ENCODE results near the gene CNTROB. TPM values are rescaled to one million over a fixed set of nuclear protein-coding genes. Genes with fewer than 3 reads are reported as not detected.

Gene CNTROB
- total RNA-seq, 1 experiment from 2014 or later: 27.5 TPM

DNA sequence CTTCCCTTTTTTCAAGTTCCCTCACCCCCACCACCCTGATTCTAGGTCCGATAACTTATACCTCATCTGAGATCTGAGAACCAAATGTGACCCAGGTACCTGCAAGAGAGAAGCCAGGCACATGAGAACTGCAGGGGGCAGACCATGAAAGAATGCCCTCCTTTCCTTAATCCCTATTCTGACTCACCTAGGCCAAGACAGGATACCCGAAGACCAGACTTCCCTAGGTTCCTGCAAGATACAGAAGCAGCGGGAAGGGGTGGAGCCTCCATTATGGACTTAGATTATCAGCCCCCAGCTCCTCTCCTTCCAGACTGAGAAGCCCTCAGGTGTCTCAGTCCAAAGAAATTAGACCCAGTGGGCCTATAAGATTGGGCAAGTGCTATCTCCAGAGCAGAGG is 4.4 kb upstream of the CNTROB start:
- no peak overlapping the region for H3K9ac ChIP-seq (ENCODE audit: low read length)
- H3K79me2 ChIP-seq (ENCODE audit: low read length): peaks cover 17% of the 10 kb centered on the region
- ChIA-PET POLR2A (ENCODE audit: unreplicated experiment) (no interaction called here), CTCF (no interaction called here)
- no peak overlapping the region for H3K4me3 ChIP-seq (ENCODE audit: low read length)
- H3K9me2 ChIP-seq (replicated peaks; ENCODE audit: low read length): no peaks in the 10 kb centered on the region
- no peak overlapping the region for H3K27ac ChIP-seq (ENCODE audit: low read length)
- no peaks in the 10 kb centered on the region for H3K27me3 ChIP-seq (ENCODE audit: low read length)
- H3F3A ChIP-seq (ENCODE audit: low read length, unreplicated experiment): no peaks in the 10 kb centered on the region
- H2AFZ ChIP-seq (ENCODE audit: low read length): no peak overlapping the region
- DNase-seq (no peak), ATAC-seq (no peak)
- BruUV-seq (replicated peaks): no TSS peak
- intact Hi-C loops (cut with micrococcal nuclease): no loop called here
- H3K9me3 ChIP-seq (ENCODE audit: low read length): no peaks in the 10 kb centered on the region
- TF ChIP-seq EZH2phosphoT487 (IDR thresholded peaks at IDR 0.05; ENCODE audit: borderline replicate concordance, low read length) (no peak), EZH2 (IDR thresholded peaks at IDR 0.05; ENCODE audit: low read length, unreplicated experiment) (no peak)
- TF ChIP-seq, protein P1, sequence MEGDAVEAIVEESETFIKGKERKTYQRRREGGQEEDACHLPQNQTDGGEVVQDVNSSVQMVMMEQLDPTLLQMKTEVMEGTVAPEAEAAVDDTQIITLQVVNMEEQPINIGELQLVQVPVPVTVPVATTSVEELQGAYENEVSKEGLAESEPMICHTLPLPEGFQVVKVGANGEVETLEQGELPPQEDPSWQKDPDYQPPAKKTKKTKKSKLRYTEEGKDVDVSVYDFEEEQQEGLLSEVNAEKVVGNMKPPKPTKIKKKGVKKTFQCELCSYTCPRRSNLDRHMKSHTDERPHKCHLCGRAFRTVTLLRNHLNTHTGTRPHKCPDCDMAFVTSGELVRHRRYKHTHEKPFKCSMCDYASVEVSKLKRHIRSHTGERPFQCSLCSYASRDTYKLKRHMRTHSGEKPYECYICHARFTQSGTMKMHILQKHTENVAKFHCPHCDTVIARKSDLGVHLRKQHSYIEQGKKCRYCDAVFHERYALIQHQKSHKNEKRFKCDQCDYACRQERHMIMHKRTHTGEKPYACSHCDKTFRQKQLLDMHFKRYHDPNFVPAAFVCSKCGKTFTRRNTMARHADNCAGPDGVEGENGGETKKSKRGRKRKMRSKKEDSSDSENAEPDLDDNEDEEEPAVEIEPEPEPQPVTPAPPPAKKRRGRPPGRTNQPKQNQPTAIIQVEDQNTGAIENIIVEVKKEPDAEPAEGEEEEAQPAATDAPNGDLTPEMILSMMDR (conservative IDR thresholded peaks at IDR 0.05; ENCODE audit: low read depth, low read length): no peak
- H3K36me3 ChIP-seq (ENCODE audit: low read depth, low read length): no peaks in the 10 kb centered on the region
- 0 out of 2 replicates have a peak, but pooled peaks cover 5% of the 10 kb centered on the region for H3K4me1 ChIP-seq (ENCODE audit: insufficient read depth, low read length)
- no peak overlapping the region for H3K4me2 ChIP-seq (ENCODE audit: low read length)
- no peaks in the 10 kb centered on the region for H4K20me1 ChIP-seq (ENCODE audit: low read length)

DNA sequence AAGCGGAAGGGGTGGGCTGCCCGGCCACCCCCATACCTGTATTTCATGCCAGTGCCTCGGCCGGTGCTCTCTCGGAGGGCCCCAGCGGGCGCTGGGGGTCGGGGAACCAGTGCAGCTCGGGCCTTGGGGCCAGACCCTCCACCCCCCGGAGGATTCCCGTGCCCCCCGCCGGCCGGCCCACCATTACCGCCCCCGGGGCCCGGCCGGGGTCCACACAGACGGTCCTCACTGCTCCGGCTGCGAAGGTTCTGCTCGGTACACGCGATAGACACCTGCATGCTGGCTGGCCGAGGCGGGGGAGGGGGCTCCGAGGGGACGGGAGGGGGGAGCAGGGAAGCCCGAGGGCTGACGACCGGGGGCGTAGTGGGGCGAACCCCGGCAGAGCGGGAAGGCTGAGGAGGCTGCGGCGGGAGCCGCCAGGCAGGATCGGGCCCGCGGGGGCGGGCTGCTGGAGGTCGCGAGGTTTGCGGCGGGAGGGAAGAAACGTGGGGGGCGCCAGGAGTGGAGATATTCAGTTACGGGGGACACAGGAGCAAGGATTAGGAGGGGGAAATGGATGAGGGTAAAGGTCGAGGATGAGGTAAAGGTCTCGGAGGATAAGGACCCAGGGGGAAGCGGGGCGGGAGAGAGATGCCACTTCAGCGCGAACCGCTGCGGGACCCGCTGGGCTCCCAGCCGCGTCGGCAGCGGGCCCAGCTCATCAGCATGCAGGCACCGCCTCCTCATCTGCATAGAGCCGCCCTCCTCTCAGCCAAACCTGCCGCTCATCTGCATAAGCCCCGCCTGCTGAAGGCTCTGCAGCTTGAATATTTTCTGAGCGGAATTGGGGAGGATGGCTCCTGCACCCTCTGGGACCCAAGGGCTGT is 2.6 kb upstream of the CNTROB start, which contains the start of gene KCNAB3:
Gene KCNAB3, minus strand, starts transcription at position 699 of the 866 bp plus-strand sequence. Its CDS starts 421 bp downstream, at position 278.
- ChIA-PET POLR2A (ENCODE audit: unreplicated experiment) (no interaction called here), CTCF (no interaction called here)
- H3K9ac ChIP-seq (ENCODE audit: low read length): no peak within 1 kb of the TSS
- H3K4me1 ChIP-seq (ENCODE audit: insufficient read depth, low read length): peaks cover 19% of the 10 kb centered on the region
- no peaks in the 10 kb centered on the region for H3K9me3 ChIP-seq (ENCODE audit: low read length)
- DNase-seq (no peak), ATAC-seq (no peak)
- H3K9me2 ChIP-seq (replicated peaks; ENCODE audit: low read length): no peaks in the 10 kb centered on the region
- no peaks in the 10 kb centered on the region for H3K36me3 ChIP-seq (ENCODE audit: low read depth, low read length)
- H3K4me3 ChIP-seq (ENCODE audit: low read length): peak within 1 kb of the TSS; percentile 98; the same call in 1 of the 2 replicates
- H3K27ac ChIP-seq (ENCODE audit: low read length): no peak within 1 kb of the TSS
- TF ChIP-seq, protein P1 (conservative IDR thresholded peaks at IDR 0.05; ENCODE audit: low read depth, low read length): no peak
- TF ChIP-seq EZH2 (IDR thresholded peaks at IDR 0.05; ENCODE audit: low read length, unreplicated experiment): no peak
- no peak for TF ChIP-seq EZH2phosphoT487 (IDR thresholded peaks at IDR 0.05; ENCODE audit: borderline replicate concordance, low read length)
- no TSS peak for BruUV-seq (replicated peaks)
- H3K79me2 ChIP-seq (ENCODE audit: low read length): peaks cover 35% of the 10 kb centered on the region
- H4K20me1 ChIP-seq (ENCODE audit: low read length): no peaks in the 10 kb centered on the region
- no peaks in the 10 kb centered on the region for H3K27me3 ChIP-seq (ENCODE audit: low read length)
- no peaks in the 10 kb centered on the region for H3F3A ChIP-seq (ENCODE audit: low read length, unreplicated experiment)
- no peak within 1 kb of the TSS for H2AFZ ChIP-seq (ENCODE audit: low read length)
- peak within 1 kb of the TSS; percentile 99 for H3K4me2 ChIP-seq (ENCODE audit: low read length)
- intact Hi-C loops (cut with micrococcal nuclease): loop anchor here (5.0 kb wide), 2 partner anchors 53 to 128 kb away; no protein-coding TSS in a partner anchor

Data from PC-3 (cell line).